IMR-90 (cell line): ENCODE results near the gene CCND1. TPM values are rescaled to one million over a fixed set of nuclear protein-coding genes. Genes with fewer than 3 reads are reported as not detected.

Experiments
- ATAC-seq: fragments of 200-7000 bp; cut with Tn5 transposase; 2 replicates; pipeline ENCODE4 v1.9.1; 2020; ENCODE audit warnings: low read depth, mild to moderate bottlenecking, moderate library complexity
- BruUV-seq: library from RNA; stranded (reverse); fragments of 400-500 nt; replicated peaks from 2 replicates; lab custom pipeline; 2021; lab: Mats Ljungman, UMichigan
- CTCF ChIA-PET: fragments of 300-600 bp; formaldehyde crosslinking; extraction: SDS; loops from one replicate; lab custom pipeline; 2021; ENCODE audit warnings: antibody characterized with exemption; lab: Yijun Ruan, JAX
- POLR2A ChIA-PET: fragments of 300-600 bp; sonication (Branson Sonifier 250); formaldehyde crosslinking; loops from one replicate; lab custom pipeline; 2022; ENCODE audit warnings: antibody characterized with exemption; ENCODE audit not compliant: unreplicated experiment; lab: Charles Lee
- DNase-seq: peaks from one replicate; pipeline ENCODE4 v3.0.0; 2013
- H2AFZ ChIP-seq: replicated peaks from 2 replicates; pipeline ENCODE3; 2013; ENCODE audit warnings: low read length, mild to moderate bottlenecking; ENCODE audit not compliant: poor library complexity
- H2AK5ac ChIP-seq: 2 replicates; pipeline ENCODE4 v1.6.1; 2013; ENCODE audit warnings: low read depth, low read length, inconsistent platforms
- H2AK9ac ChIP-seq: replicated peaks from 2 replicates; pipeline ENCODE3; 2013; ENCODE audit warnings: mild to moderate bottlenecking, low read depth, low read length, moderate library complexity; ENCODE audit not compliant: poor library complexity
- H2BK120ac ChIP-seq: 2 replicates; pipeline ENCODE4 v1.6.1; 2013; ENCODE audit warnings: low read depth, low read length, inconsistent platforms
- H2BK15ac ChIP-seq: 3 replicates; pipeline ENCODE4 v1.6.1; 2013; ENCODE audit warnings: low read depth, low read length, inconsistent platforms
- H2BK20ac ChIP-seq: 2 replicates; pipeline ENCODE4 v1.6.1; 2013; ENCODE audit warnings: low read depth, mild to moderate bottlenecking, inconsistent platforms, low read length, moderate library complexity
- H2BK5ac ChIP-seq: 2 replicates; pipeline ENCODE4 v1.6.1; 2013; ENCODE audit warnings: mild to moderate bottlenecking, low read depth, low read length, inconsistent platforms; ENCODE audit not compliant: poor library complexity, severe bottlenecking
- H3K14ac ChIP-seq: replicated peaks from 2 replicates; pipeline ENCODE4 v1.6.1; 2013; ENCODE audit warnings: low read depth, low read length, inconsistent platforms
- H3K18ac ChIP-seq: 2 replicates; pipeline ENCODE4 v1.6.1; 2013; ENCODE audit warnings: low read depth, low read length, control low read depth
- H3K23ac ChIP-seq: 2 replicates; pipeline ENCODE4 v1.6.1; 2013; ENCODE audit warnings: low read depth, low read length, inconsistent platforms
- H3K27ac ChIP-seq: 2 replicates; pipeline ENCODE4 v1.5.1; 2013; ENCODE audit warnings: mild to moderate bottlenecking, control low read depth, low read length; ENCODE audit not compliant: insufficient read depth
- H3K27me3 ChIP-seq: 2 replicates; pipeline ENCODE4 v1.6.1; 2013; ENCODE audit warnings: low read length; ENCODE audit not compliant: control insufficient read depth, insufficient read depth
- H3K36me3 ChIP-seq: 2 replicates; pipeline ENCODE4 v1.6.1; 2013; ENCODE audit warnings: low read length, mixed read lengths; ENCODE audit not compliant: control insufficient read depth, insufficient read depth
- H3K4ac ChIP-seq: 2 replicates; pipeline ENCODE4 v1.6.1; 2013; ENCODE audit warnings: low read depth, low read length, inconsistent platforms
- H3K4me1 ChIP-seq: 2 replicates; pipeline ENCODE4 v1.6.1; 2013; ENCODE audit warnings: low read length, mixed read lengths; ENCODE audit not compliant: control insufficient read depth, insufficient read depth
- H3K4me2 ChIP-seq: 2 replicates; pipeline ENCODE4 v1.6.1; 2013; ENCODE audit warnings: low read depth, mild to moderate bottlenecking, control low read depth, low read length, moderate library complexity
- H3K4me3 ChIP-seq: 2 replicates; pipeline ENCODE4 v1.5.1; 2013; ENCODE audit warnings: low read depth, mild to moderate bottlenecking, control low read depth, low read length, moderate library complexity; ENCODE audit not compliant: insufficient read depth
- H3K56ac ChIP-seq: 2 replicates; pipeline ENCODE4 v1.6.1; 2013; ENCODE audit warnings: low read length, inconsistent platforms; ENCODE audit not compliant: insufficient read depth; ENCODE audit errors: extremely low read depth
- H3K79me1 ChIP-seq, 2 experiments: 2 replicates each; pipeline ENCODE4 v1.6.1; 2013; ENCODE audit warnings: low read length in 2 of 2, inconsistent platforms in 1 of 2, low read depth in 1 of 2
- H3K9ac ChIP-seq: 2 replicates; pipeline ENCODE4 v1.6.1; 2013; ENCODE audit warnings: low read depth, low read length, control low read depth
- H3K9me1 ChIP-seq: 2 replicates; pipeline ENCODE4 v1.6.1; 2013; ENCODE audit warnings: low read length, inconsistent platforms; ENCODE audit not compliant: insufficient read depth
- H3K9me3 ChIP-seq: 2 replicates; pipeline ENCODE4 v1.6.1; 2013; ENCODE audit warnings: low read length; ENCODE audit not compliant: control insufficient read depth, insufficient read depth
- H4K20me1 ChIP-seq: 2 replicates; pipeline ENCODE4 v1.6.1; 2013; ENCODE audit warnings: low read length, inconsistent platforms; ENCODE audit not compliant: insufficient read depth
- H4K5ac ChIP-seq: 2 replicates; pipeline ENCODE4 v1.6.1; 2013; ENCODE audit warnings: mild to moderate bottlenecking, low read depth, low read length, control low read depth
- H4K8ac ChIP-seq, 2 experiments: 2 replicates each; pipeline ENCODE4 v1.6.1; 2013; ENCODE audit warnings: low read depth in 2 of 2, low read length in 2 of 2, control low read depth in 1 of 2, inconsistent platforms in 1 of 2
- H4K91ac ChIP-seq: 2 replicates; pipeline ENCODE4 v1.6.1; 2013; ENCODE audit warnings: low read depth, low read length, inconsistent platforms; ENCODE audit not compliant: insufficient read depth
- BHLHE40 ChIP-seq: fragments of 150-350 bp; IDR thresholded peaks from 2 replicates; pipeline ENCODE4 v1.6.1; 2016; ENCODE audit warnings: mild to moderate bottlenecking, low read depth, low read length
- CHD1 ChIP-seq: IDR thresholded peaks from 2 replicates; pipeline ENCODE4 v1.6.1; 2012; ENCODE audit warnings: low read depth, low read length, improper control_type of control experiment
- CTCF ChIP-seq: conservative IDR thresholded peaks from 2 replicates; pipeline ENCODE4 v1.5.1; 2012; ENCODE audit warnings: mild to moderate bottlenecking, low read depth, low read length, improper control_type of control experiment
- ELK1 ChIP-seq: fragments of 150-350 bp; IDR thresholded peaks from 2 replicates; pipeline ENCODE4 v1.6.1; 2016; ENCODE audit warnings: low read depth, mild to moderate bottlenecking, low read length, moderate library complexity, borderline replicate concordance
- FOS ChIP-seq: fragments of 150-350 bp; IDR thresholded peaks from 2 replicates; pipeline ENCODE4 v1.6.1; 2016; ENCODE audit warnings: low read depth, low read length
- MAZ ChIP-seq: IDR thresholded peaks from 2 replicates; pipeline ENCODE4 v1.6.1; 2012; ENCODE audit warnings: low read depth, mild to moderate bottlenecking, low read length, improper control_type of control experiment, moderate library complexity, borderline replicate concordance
- MXI1 ChIP-seq: IDR thresholded peaks from 2 replicates; pipeline ENCODE4 v1.6.1; 2012; ENCODE audit warnings: low read depth, mild to moderate bottlenecking, low read length, moderate library complexity, borderline replicate concordance
- RAD21 ChIP-seq: IDR thresholded peaks from 2 replicates; pipeline ENCODE4 v1.6.1; 2012; ENCODE audit warnings: low read length, improper control_type of control experiment
- RCOR1 ChIP-seq: IDR thresholded peaks from 2 replicates; pipeline ENCODE4 v1.6.1; 2012; ENCODE audit warnings: mild to moderate bottlenecking, low read length, improper control_type of control experiment; ENCODE audit not compliant: insufficient replicate concordance
- RFX5 ChIP-seq: IDR thresholded peaks from 2 replicates; pipeline ENCODE4 v1.8.0; 2012; ENCODE audit warnings: low read depth, mild to moderate bottlenecking, low read length, moderate library complexity
- SMC3 ChIP-seq: fragments of 150-350 bp; IDR thresholded peaks from 2 replicates; pipeline ENCODE4 v1.6.1; 2016; ENCODE audit warnings: low read depth, mild to moderate bottlenecking, antibody characterized with exemption, low read length, moderate library complexity
- WGBS, 2 experiments: methylation state at CpG; one replicate each; pipeline versions ENCODE4 v1.1.5 to v1.1.7; 2013; ENCODE audit warnings: missing lambda C conversion rate in 2 of 2; ENCODE audit not compliant: insufficient read length in 1 of 2; ENCODE audit errors: extremely low coverage in 2 of 2; 5-methylcytosine and 5-hydroxymethylcytosine counted together
- dilution Hi-C: fragments of 300-500 bp; cut with HindIII; formaldehyde crosslinking; loops from one replicate; pipeline ENCODE4 v1.14.3; 2018; ENCODE audit warnings: low sequenced_read_pairs; ENCODE audit not compliant: unreplicated experiment
- in situ Hi-C: fragments of 300-500 bp; cut with MboI; formaldehyde crosslinking; loops from 3 replicates; pipeline ENCODE4 v1.14.3; 2019; ENCODE audit warnings: low sequenced_read_pairs, inconsistent platforms, mixed read lengths
- intact Hi-C: fragments of 100-400 bp; cut with micrococcal nuclease; formaldehyde crosslinking; loops from 2 replicates; pipeline ENCODE4 v1.10.0; 2022
- polyA plus RNA-seq, 3 experiments: library from polyadenylated mRNA; depleted of rRNA; stranded (reverse); fragments of >200 nt; gene quantifications; 2 replicates each; pipeline ENCODE4 v1.2.3, GENCODE V29; 2012; ENCODE audit warnings: low replicate concordance in 1 of 3
- total RNA-seq: library from RNA; depleted of rRNA; stranded (reverse); fragments of >200 nt; gene quantifications from 2 replicates; pipeline ENCODE4 v1.2.3, GENCODE V29; 2012

CCND1 gene
- total and polyA plus RNA-seq, 2 of the 4 experiments (the other 2 are of a cell fraction), result 481 to 748 TPM

GRCh38 chr11:69700278-69701140, 59.6 kb downstream of the CCND1 start:
- H2BK120ac ChIP-seq, result no peak overlapping the region
- no peak overlapping the region for H4K5ac ChIP-seq
- WGBS, 2 experiments, result 52% methylated on average over 8 of the region's 20 CpGs; no CpG with 5 or more reads in 1 of the 2 experiments
- DNase-seq (peak; percentile 75), ATAC-seq (peak; percentile 89)
- POLR2A ChIA-PET, result no interaction called here
- H2BK5ac ChIP-seq, result no peak overlapping the region
- H4K20me1 ChIP-seq, result no peaks in the 10 kb centered on the region
- peak overlapping the region; percentile 18; the same call in 1 of the 2 replicates for H2AK5ac ChIP-seq
- H2AK9ac ChIP-seq, result no peak overlapping the region
- intact Hi-C loops (loop anchor here (5.0 kb wide), 1 partner anchor 187 kb away; no protein-coding TSS in a partner anchor), dilution Hi-C loops (no loop called here), in situ Hi-C loops (loop anchor here (10.0 kb wide), 1 partner anchor 104 kb away; no protein-coding TSS in a partner anchor)
- no peak overlapping the region for H3K4ac ChIP-seq
- CTCF ChIA-PET, result no interaction called here
- H3K14ac ChIP-seq, result no peak overlapping the region
- TF ChIP-seq CHD1, result no peak
- TF ChIP-seq ELK1, result no peak
- no peak for TF ChIP-seq SMC3
- TF ChIP-seq FOS, result no peak
- no peak for TF ChIP-seq RCOR1
- no peak for TF ChIP-seq MAZ
- TF ChIP-seq RFX5, result no peak
- no peak for TF ChIP-seq BHLHE40
- no peak for TF ChIP-seq MXI1
- TF ChIP-seq CTCF, result no peak
- TF ChIP-seq RAD21, result no peak; the same call in 1 of the 2 replicates
- peak overlapping the region; percentile 38 for H2AFZ ChIP-seq
- no peaks in the 10 kb centered on the region for H3K9me3 ChIP-seq
- H3K27me3 ChIP-seq, result peaks cover 56% of the 10 kb centered on the region
- H3K56ac ChIP-seq, result no peak overlapping the region
- no TSS peak for BruUV-seq
- H3K36me3 ChIP-seq, result no peaks in the 10 kb centered on the region
- no peak overlapping the region for H4K91ac ChIP-seq
- H3K18ac ChIP-seq, result no peak overlapping the region
- H4K8ac ChIP-seq, result no peak overlapping the region
- H3K4me1 ChIP-seq, result peaks cover 2% of the 10 kb centered on the region
- H2BK15ac ChIP-seq, result no peak overlapping the region
- H3K9me1 ChIP-seq, result no peaks in the 10 kb centered on the region
- no peak overlapping the region for H3K4me2 ChIP-seq
- no peak overlapping the region for H3K4me3 ChIP-seq
- no peak overlapping the region for H3K27ac ChIP-seq
- H2BK20ac ChIP-seq, result no peak overlapping the region
- H3K9ac ChIP-seq, result no peak overlapping the region
- H3K23ac ChIP-seq, result no peak overlapping the region
- H3K79me1 ChIP-seq, result no peaks in the 10 kb centered on the region
